ENCODE measurements around the gene KISS1R. TPM values are rescaled to one million over a fixed set of nuclear protein-coding genes. Genes with fewer than 3 reads are reported as not detected.

Gene KISS1R
- total RNA-seq, 1 donor from 2014 or later: not detected

DNA sequence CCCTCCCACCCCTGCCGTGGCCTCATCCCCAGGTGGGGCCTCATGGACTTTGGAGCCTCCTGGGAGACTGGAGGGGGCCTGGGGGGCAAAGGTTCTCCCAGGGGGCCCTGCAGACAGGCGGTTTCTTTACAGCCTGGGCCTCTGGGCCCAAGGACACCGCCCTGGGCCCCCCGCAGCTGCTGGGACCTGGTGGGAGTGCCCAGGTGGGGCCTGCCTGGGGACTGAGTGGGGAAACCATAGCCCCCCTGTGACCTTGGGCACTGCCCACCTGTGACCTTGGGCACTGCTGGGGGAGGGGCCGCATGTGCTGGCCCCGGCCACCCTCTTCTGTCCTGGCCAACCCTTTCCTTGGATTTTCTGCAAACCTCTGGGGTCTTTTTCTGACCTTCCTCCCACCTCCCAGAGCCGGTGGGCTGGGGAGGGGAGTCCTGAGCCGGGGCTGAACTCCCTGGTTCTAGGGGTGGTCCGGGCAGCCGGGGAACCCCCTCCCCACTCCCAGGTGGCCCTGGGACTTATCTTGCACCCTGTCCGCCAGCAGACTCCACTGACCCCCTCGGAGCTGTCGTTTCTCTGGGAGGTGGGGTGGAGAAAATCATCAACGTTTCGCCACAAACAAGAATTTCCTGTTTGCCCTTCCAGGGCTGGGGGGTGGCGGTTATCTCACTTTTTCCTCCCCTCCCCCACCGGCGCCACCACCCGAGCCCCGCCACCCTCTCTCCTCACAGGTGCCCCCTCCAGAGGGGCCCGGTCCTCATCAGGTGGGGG lies 35.7 kb downstream of the KISS1R start:
- no peaks in the 10 kb centered on the region for H3K36me3 ChIP-seq
- no peak overlapping the region for H3K4me3 ChIP-seq
- H3K9me3 ChIP-seq (replicated peaks): no peaks in the 10 kb centered on the region
- intact Hi-C loops (cut with micrococcal nuclease): no loop called here
- H3K4me1 ChIP-seq: peaks cover 12% of the 10 kb centered on the region
- H3K27ac ChIP-seq (replicated peaks): no peak overlapping the region
- no peak for DNase-seq
- no peaks in the 10 kb centered on the region for H3K27me3 ChIP-seq (ENCODE audit: low read depth)
- TF ChIP-seq CTCF (IDR thresholded peaks at IDR 0.05; ENCODE audit: borderline replicate concordance): no peak

GRCh38 chr19:953445-954271 lies 36.5 kb downstream of the KISS1R start:
- H3K4me1 ChIP-seq: peaks cover 12% of the 10 kb centered on the region
- no peaks in the 10 kb centered on the region for H3K27me3 ChIP-seq (ENCODE audit: low read depth)
- no peak overlapping the region for H3K27ac ChIP-seq (replicated peaks)
- H3K9me3 ChIP-seq (replicated peaks): no peaks in the 10 kb centered on the region
- no peak for DNase-seq
- H3K36me3 ChIP-seq: no peaks in the 10 kb centered on the region
- no peak overlapping the region for H3K4me3 ChIP-seq
- no peak for TF ChIP-seq CTCF (IDR thresholded peaks at IDR 0.05; ENCODE audit: borderline replicate concordance)
- intact Hi-C loops (cut with micrococcal nuclease): no loop called here

- TF ChIP-seq CTCF (IDR thresholded peaks at IDR 0.05; ENCODE audit: borderline replicate concordance): no peak
- H3K36me3 ChIP-seq: no peaks in the 10 kb centered on the region
- H3K9me3 ChIP-seq (replicated peaks): no peaks in the 10 kb centered on the region
- DNase-seq: no peak
- no peak overlapping the region for H3K4me3 ChIP-seq
- H3K27me3 ChIP-seq (ENCODE audit: low read depth): no peaks in the 10 kb centered on the region
- H3K27ac ChIP-seq (replicated peaks): no peak overlapping the region
- H3K4me1 ChIP-seq: peaks cover 12% of the 10 kb centered on the region
- intact Hi-C loops (cut with micrococcal nuclease): no loop called here
Measured at GRCh38 chr19:954272-954671, 37.1 kb downstream of the KISS1R start.

- no peak for TF ChIP-seq CTCF (IDR thresholded peaks at IDR 0.05; ENCODE audit: borderline replicate concordance)
- no peak for DNase-seq
- Histone ChIP-seq H3K4me3 (no peak overlapping the region), H3K4me1 (peaks cover 12% of the 10 kb centered on the region), H3K36me3 (no peaks in the 10 kb centered on the region), H3K9me3 (replicated peaks) (no peaks in the 10 kb centered on the region), H3K27ac (replicated peaks) (no peak overlapping the region), H3K27me3 (ENCODE audit: low read depth) (no peaks in the 10 kb centered on the region)
- intact Hi-C loops (cut with micrococcal nuclease): no loop called here
Measured at GRCh38 chr19:954672-955494, 37.8 kb downstream of the KISS1R start.

Data from left ventricle myocardium inferior (tissue), 1 donor.